Stomach (tissue), 4 donors: ENCODE results near the gene RASSF3.

Experiments
- POLR2A ChIP-seq, 4 donors: fragments of 450-650 bp; IDR thresholded peaks; one replicate each; pipeline ENCODE4 v1.6.1; 2016; ENCODE audit warnings: antibody characterized with exemption in 4 of 4, control low read depth in 2 of 4, mild to moderate bottlenecking in 1 of 4, moderate library complexity in 1 of 4
- POLR2AphosphoS5 ChIP-seq, 3 donors: sonication (generic); formaldehyde crosslinking; IDR thresholded peaks; one replicate each; pipeline ENCODE4 v1.6.1; 2016; ENCODE audit warnings: antibody characterized with exemption in 3 of 3
- TF ChIP-seq, protein P1 (sequence below), 7 experiments: fragments of 450-650 bp in 4 of 7; fragments of 200-600 bp in 3 of 7; sonication (generic) in 3 of 7; IDR thresholded peaks; one replicate each; pipeline ENCODE4 v1.5.1; 2016 to 2019; ENCODE audit warnings: antibody characterized with exemption in 7 of 7, control low read depth in 2 of 7, mild to moderate bottlenecking in 1 of 7

DNA sequence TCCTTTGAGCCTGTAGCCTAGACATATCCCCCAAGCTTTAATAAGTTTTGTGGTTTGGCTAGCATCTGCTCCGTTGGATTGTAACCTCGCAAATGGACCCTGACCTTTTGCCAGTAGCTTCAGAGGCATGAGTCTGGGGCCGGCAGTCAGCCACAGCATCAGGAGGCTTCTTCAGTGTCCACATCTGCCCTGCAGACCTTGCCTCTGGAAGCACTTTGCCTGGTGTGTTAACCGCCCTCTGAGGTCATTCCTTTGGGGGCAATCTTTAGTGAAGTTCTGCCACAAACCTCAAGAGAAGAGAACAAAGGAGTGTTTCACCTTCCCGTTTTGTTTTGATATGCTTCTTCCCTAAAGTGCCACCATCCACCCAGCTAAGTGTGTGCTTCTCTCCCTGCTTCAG is 77.5 kb downstream of the RASSF3 start:
- TF ChIP-seq, protein P1, sequence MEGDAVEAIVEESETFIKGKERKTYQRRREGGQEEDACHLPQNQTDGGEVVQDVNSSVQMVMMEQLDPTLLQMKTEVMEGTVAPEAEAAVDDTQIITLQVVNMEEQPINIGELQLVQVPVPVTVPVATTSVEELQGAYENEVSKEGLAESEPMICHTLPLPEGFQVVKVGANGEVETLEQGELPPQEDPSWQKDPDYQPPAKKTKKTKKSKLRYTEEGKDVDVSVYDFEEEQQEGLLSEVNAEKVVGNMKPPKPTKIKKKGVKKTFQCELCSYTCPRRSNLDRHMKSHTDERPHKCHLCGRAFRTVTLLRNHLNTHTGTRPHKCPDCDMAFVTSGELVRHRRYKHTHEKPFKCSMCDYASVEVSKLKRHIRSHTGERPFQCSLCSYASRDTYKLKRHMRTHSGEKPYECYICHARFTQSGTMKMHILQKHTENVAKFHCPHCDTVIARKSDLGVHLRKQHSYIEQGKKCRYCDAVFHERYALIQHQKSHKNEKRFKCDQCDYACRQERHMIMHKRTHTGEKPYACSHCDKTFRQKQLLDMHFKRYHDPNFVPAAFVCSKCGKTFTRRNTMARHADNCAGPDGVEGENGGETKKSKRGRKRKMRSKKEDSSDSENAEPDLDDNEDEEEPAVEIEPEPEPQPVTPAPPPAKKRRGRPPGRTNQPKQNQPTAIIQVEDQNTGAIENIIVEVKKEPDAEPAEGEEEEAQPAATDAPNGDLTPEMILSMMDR (IDR thresholded peaks at IDR 0.05), result no peak
- TF ChIP-seq POLR2A (IDR thresholded peaks at IDR 0.05) (no peak), POLR2AphosphoS5 (IDR thresholded peaks at IDR 0.05) (no peak)
